GM12875 (cell line): ENCODE data around the gene DLEC1.
A peak's percentile ranks its signal among the peaks of the same experiment; 100 is the strongest.

Source experiments
- H3K4me3 ChIP-seq: one replicate; pipeline ENCODE4 v1.5.1; 2011; ENCODE audit warnings: low read depth, low read length, control low read depth
- CTCF ChIP-seq: IDR thresholded peaks from 2 replicates; pipeline ENCODE4 v1.5.1; 2011; ENCODE audit warnings: low read depth, mild to moderate bottlenecking, control low read depth, inconsistent platforms, low read length, moderate library complexity, borderline replicate concordance; ENCODE audit not compliant: insufficient read depth

DLEC1 gene

GRCh38 chr3:38039101-38039898 is at the start of gene DLEC1:
TSS of gene DLEC1 (plus strand) at chr3:38039208. CDS start at chr3:38039226, 18 bp downstream.
- H3K4me3 ChIP-seq, result peak within 1 kb of the TSS; percentile 61
- no peak for TF ChIP-seq CTCF

- TF ChIP-seq CTCF, result no peak
- H3K4me3 ChIP-seq, result no peak overlapping the region
Measured at GRCh38 chr3:37989821-37990480, 49.1 kb upstream of the DLEC1 start.

- no peak within 1 kb of the TSS for H3K4me3 ChIP-seq
- TF ChIP-seq CTCF, result no peak
Measured at GRCh38 chr3:37990527-37990926, 48.5 kb upstream of the DLEC1 start, which contains the start of gene VILL. TSS of gene VILL (plus strand) at chr3:37990786. CDS start at chr3:37993673, 2,887 bp downstream.

GRCh38 chr3:37991109-37991508 is 47.9 kb upstream of the DLEC1 start:
- no peak for TF ChIP-seq CTCF
- no peak overlapping the region for H3K4me3 ChIP-seq

- H3K4me3 ChIP-seq, result no peak overlapping the region
- TF ChIP-seq CTCF, result no peak
Measured at GRCh38 chr3:37991823-37992222, 47.2 kb upstream of the DLEC1 start.

GRCh38 chr3:37992271-37993066 is 46.5 kb upstream of the DLEC1 start:
- no peak for TF ChIP-seq CTCF
- no peak overlapping the region for H3K4me3 ChIP-seq
